Endothelial cell of umbilical vein (primary cell): ENCODE results near the gene AKAP6.

Experiments
- CTCF ChIP-seq, 2 donors: IDR thresholded peaks; 1 replicate in 1 of 2; 2 replicates in 1 of 2; pipeline ENCODE4 v1.5.1; 2011; ENCODE audit warnings: low read length in 2 of 2, mild to moderate bottlenecking in 2 of 2, moderate library complexity in 2 of 2, control low read depth in 1 of 2, inconsistent platforms in 1 of 2, low read depth in 1 of 2; ENCODE audit not compliant: insufficient read depth in 1 of 2; ENCODE audit errors: extremely low read depth in 1 of 2
- EZH2 ChIP-seq: IDR thresholded peaks from 2 replicates; pipeline ENCODE4 v1.6.1; 2012; ENCODE audit warnings: borderline replicate concordance, low read depth, mild to moderate bottlenecking, moderate library complexity, low read length, inconsistent platforms; ENCODE audit not compliant: severe bottlenecking
- FOS ChIP-seq: IDR thresholded peaks from 2 replicates; pipeline ENCODE4 v1.6.1; 2011; ENCODE audit warnings: mild to moderate bottlenecking, low read length, moderate library complexity, borderline replicate concordance; ENCODE audit not compliant: insufficient read depth
- GATA2 ChIP-seq: IDR thresholded peaks from 2 replicates; pipeline ENCODE4 v1.7.0; 2011; ENCODE audit warnings: low read depth, mild to moderate bottlenecking, moderate library complexity, mixed read lengths, low read length; ENCODE audit not compliant: insufficient read length, insufficient read depth
- JUN ChIP-seq: IDR thresholded peaks from 2 replicates; pipeline ENCODE4 v1.6.1; 2011; ENCODE audit warnings: borderline replicate concordance, low read depth; ENCODE audit not compliant: insufficient read length, insufficient read depth
- MAX ChIP-seq: IDR thresholded peaks from 2 replicates; pipeline ENCODE4 v1.6.1; 2011; ENCODE audit not compliant: insufficient read depth, insufficient read length
- MYC ChIP-seq: IDR thresholded peaks from one replicate; pipeline ENCODE4 v1.6.1; 2011; ENCODE audit warnings: mild to moderate bottlenecking, low read depth, low read length
- POLR2A ChIP-seq: IDR thresholded peaks from 2 replicates; pipeline ENCODE4 v1.6.1; 2012; ENCODE audit warnings: low read depth, mild to moderate bottlenecking, control low read depth, low read length
- POLR2AphosphoS5 ChIP-seq: IDR thresholded peaks from 2 replicates; pipeline ENCODE4 v1.6.1; 2012; ENCODE audit warnings: low read depth, mild to moderate bottlenecking, control low read depth, low read length, moderate library complexity; ENCODE audit not compliant: insufficient read depth

- TF ChIP-seq EZH2, result no peak
- TF ChIP-seq MYC, result no peak
- TF ChIP-seq CTCF (IDR thresholded peaks at IDR 0.05; ENCODE audit: extremely low read depth in 1 of 2, insufficient read depth in 1 of 2, low read depth in 1 of 2, low read length in 2 of 2), result no peak
- TF ChIP-seq POLR2A, result no peak
- peak; percentile 83 for TF ChIP-seq FOS
- TF ChIP-seq MAX, result no peak
- TF ChIP-seq POLR2AphosphoS5, result no peak
- TF ChIP-seq JUN, result peak; percentile 71
- no peak for TF ChIP-seq GATA2
Measured at GRCh38 chr14:32370714-32371113, 41.6 kb downstream of the AKAP6 start.
